Natural killer cell treated with Interleukin-12 subunit alpha and Interleukin-12 subunit beta and Interleukin-15 and Interleukin-18, amount 100 ng/mL, for 72 hours (primary cell): ENCODE measurements around the gene ZFAND5. TPM values are rescaled to one million over a fixed set of nuclear protein-coding genes. Genes with fewer than 3 reads are reported as not detected.

Source experiments
- ATAC-seq, 2 donors: fragments of 150-1000 bp; cut with Tn5 transposase in 1 of 2; sonication (Bioruptor Pico), chemical (Tn5 transposase) in 1 of 2; 2 replicates each; pipeline ENCODE4 v1.10.0; 2021
- DNase-seq: peaks from one replicate; pipeline ENCODE4 v3.0.0; 2022; ENCODE audit warnings: low spot score
- H3K27ac Mint-ChIP-seq, 2 donors: 1 replicate in 1 of 2; 2 replicates in 1 of 2; pipeline ENCODE4 v1.8.0; 2022; ENCODE audit warnings: mixed read lengths in 2 of 2, mild to moderate bottlenecking in 1 of 2, moderate library complexity in 1 of 2
- H3K27me3 Mint-ChIP-seq, 2 donors: 1 replicate in 1 of 2; 2 replicates in 1 of 2; pipeline ENCODE4 v1.8.0; 2022; ENCODE audit warnings: mixed read lengths in 2 of 2
- H3K36me3 Mint-ChIP-seq: one replicate; pipeline ENCODE4 v1.8.0; 2022; ENCODE audit warnings: mixed read lengths
- H3K4me1 Mint-ChIP-seq, 2 donors: 1 replicate in 1 of 2; 2 replicates in 1 of 2; pipeline ENCODE4 v1.8.0; 2022; ENCODE audit warnings: low read depth in 2 of 2, mixed read lengths in 2 of 2, mild to moderate bottlenecking in 1 of 2
- H3K4me3 Mint-ChIP-seq: one replicate; pipeline ENCODE4 v1.8.0; 2022; ENCODE audit warnings: mixed read lengths
- H3K9me3 Mint-ChIP-seq: 2 replicates; pipeline ENCODE4 v1.8.0; 2022; ENCODE audit warnings: mixed read lengths
- total RNA-seq, 2 donors: library from RNA; stranded (reverse); gene quantifications; one replicate each; pipeline ENCODE4 v1.2.3, GENCODE V29; 2022

The ZFAND5 gene
- total RNA-seq, 2 donors from 2014 or later, result 102 to 115 TPM

DNA sequence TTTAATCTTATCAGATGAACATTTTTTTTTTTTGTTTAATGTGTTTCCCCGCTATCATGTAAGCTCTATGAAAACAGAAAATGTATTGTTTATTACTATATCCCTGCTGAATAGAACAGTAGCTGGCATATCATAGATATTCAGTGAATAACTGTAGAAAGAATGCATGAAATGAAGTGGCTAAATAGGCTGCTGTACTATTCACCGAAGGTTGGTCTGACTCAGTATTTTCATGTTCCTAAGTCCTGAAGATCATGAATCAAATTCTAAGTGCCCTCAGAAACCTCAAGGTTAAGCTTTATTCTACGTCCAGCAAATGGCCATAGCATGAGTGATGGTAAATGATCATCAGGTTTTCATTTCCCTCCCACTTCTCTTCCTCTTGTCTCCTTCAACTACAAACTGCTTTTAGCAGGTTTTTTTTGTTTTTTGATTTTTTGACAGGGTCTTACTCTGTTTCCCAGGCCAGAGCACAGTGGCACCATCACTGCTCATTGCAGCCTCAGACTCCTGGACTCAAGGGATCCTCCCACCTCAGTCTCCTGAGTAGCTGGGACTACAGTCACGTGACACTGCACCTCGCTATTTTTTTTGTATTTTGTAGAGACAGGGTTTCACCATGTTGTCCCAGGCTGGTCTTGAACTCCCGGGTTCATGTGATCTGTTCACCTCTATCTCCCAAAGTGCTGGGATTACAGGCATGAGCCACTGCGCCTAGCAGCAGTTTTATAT, 19.1 kb upstream of the ZFAND5 start:
- Mint-ChIP-seq H3K4me1 (peaks cover 0 to 5% of the 10 kb centered on the region in 2 donors), H3K36me3 (no peaks in the 10 kb centered on the region), H3K9me3 (no peaks in the 10 kb centered on the region), H3K27me3 (peaks cover 0 to 10% of the 10 kb centered on the region in 2 donors), H3K4me3 (no peak overlapping the region), H3K27ac (no peak overlapping the region)
- ATAC-seq (no peak), DNase-seq (no peak)

DNA sequence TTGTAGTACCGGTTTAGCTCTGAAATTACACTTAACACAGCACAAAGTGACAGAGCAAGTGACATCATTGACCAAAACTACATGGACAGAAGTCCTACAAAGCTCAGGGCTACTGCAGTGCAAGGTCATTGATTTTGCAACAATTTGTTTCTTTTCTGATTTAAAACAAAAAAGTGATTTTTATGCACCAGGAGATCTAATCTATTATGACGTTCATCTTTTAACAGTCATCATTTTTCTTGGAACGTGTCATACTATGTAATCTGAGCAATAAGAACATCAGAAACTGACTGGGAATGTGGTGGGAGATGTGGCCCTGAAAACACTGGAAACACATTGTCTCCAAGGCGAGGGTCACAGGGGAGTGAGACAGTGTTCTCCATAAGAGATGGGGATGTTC, 17.4 kb upstream of the ZFAND5 start:
- Mint-ChIP-seq H3K9me3 (no peaks in the 10 kb centered on the region), H3K4me3 (no peak overlapping the region), H3K27me3 (peaks cover 0 to 12% of the 10 kb centered on the region in 2 donors), H3K36me3 (no peaks in the 10 kb centered on the region), H3K27ac (no peak overlapping the region), H3K4me1 (no peaks in the 10 kb centered on the region)
- no peak for ATAC-seq
- DNase-seq, result no peak

DNA sequence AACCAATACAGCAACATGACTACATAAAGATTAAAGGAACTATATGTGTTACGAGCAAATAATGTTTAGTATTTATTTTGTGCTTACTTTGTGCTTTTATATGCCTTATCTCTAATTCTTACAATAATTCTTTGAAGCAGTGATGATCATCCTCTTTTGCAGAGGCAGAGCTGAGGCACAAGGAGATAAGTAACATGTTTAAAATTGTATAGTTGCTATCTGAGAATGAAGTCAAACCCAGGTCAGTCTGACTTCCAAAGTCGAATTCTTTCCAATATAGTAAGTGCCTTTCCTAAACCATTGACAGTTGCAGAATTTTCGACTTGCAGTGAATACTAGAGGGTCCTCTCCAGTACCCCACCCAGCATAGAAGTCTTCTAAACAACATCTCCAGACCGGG, 12.0 kb upstream of the ZFAND5 start:
- H3K27ac Mint-ChIP-seq, result no peak overlapping the region
- H3K36me3 Mint-ChIP-seq, result no peaks in the 10 kb centered on the region
- DNase-seq (no peak), ATAC-seq (no peak)
- H3K4me1 Mint-ChIP-seq, result no peaks in the 10 kb centered on the region
- H3K9me3 Mint-ChIP-seq, result no peaks in the 10 kb centered on the region
- peaks cover 0 to 11% of the 10 kb centered on the region in 2 donors for H3K27me3 Mint-ChIP-seq
- no peak overlapping the region for H3K4me3 Mint-ChIP-seq

DNA sequence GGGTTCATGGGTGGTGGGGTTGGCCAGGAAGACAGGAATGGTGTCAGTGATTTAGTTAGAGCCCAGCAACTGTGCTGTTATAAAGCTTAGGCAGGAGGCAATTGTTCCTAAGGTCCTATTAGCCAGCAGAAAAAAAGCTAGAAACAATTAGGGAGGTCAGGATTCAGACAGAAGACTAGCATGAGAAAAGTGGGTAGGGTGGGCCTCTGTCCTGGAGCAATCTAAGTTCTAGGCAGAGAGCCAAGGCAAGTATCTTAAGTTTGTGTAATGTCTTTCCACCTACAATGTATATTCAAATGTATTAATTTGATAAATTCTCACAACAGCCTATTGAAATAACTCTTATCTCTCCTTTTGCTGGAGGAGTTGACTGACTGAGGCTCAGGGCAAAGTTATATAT, 6.1 kb upstream of the ZFAND5 start:
- no peaks in the 10 kb centered on the region for H3K9me3 Mint-ChIP-seq
- H3K4me1 Mint-ChIP-seq, result peaks cover 0 to under 1% of the 10 kb centered on the region in 2 donors
- peaks cover 0 to 5% of the 10 kb centered on the region in 2 donors for H3K27me3 Mint-ChIP-seq
- DNase-seq (no peak), ATAC-seq (no peak)
- H3K4me3 Mint-ChIP-seq, result no peak overlapping the region
- H3K36me3 Mint-ChIP-seq, result no peaks in the 10 kb centered on the region
- H3K27ac Mint-ChIP-seq, result no peak overlapping the region

DNA sequence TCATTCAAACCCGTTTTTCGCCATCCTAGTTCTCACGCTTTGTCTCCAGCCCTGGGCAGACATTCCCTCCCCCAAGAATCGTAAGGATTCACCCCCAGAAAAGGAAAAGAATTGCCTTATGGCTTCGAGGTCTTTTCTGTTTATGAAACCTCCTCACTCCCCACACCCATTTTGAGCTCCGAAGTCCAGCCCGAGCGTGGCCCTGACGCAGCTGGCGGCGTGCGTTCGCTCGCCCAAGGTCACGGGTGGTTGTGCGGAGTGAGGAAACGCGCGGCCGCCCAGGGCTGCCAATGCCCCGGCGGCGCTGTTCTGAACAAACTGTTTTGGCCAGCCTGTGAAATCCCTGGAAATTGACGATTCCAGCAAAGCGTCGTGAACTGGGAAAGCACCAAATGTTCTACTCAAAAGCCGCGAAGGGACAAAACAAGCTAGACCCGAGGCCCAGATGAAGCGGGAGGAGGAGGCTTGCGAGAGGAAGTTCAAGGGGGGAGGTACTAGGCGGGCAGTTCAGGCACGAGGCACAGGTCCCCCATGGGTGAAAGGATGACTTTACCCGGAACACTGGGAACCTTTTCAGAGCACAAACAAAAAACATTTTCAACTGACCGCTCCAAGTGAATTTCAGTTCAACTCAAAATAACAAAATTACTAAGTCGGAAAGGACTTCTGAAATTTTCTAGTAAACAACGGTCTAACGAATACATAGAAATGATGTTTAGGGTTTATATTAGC, 683 bp upstream of the ZFAND5 start:
- H3K4me1 Mint-ChIP-seq, result peaks cover 26 to 35% of the 10 kb centered on the region in 2 donors
- peak overlapping the region; percentile 99 for H3K27ac Mint-ChIP-seq
- H3K36me3 Mint-ChIP-seq, result peaks cover 5% of the 10 kb centered on the region
- peak; percentile 70 for DNase-seq
- peak overlapping the region; percentile 86 for H3K4me3 Mint-ChIP-seq
- ATAC-seq, result peak; percentile 56 to 60
- no peaks in the 10 kb centered on the region for H3K9me3 Mint-ChIP-seq
- H3K27me3 Mint-ChIP-seq, result no peaks in the 10 kb centered on the region

DNA sequence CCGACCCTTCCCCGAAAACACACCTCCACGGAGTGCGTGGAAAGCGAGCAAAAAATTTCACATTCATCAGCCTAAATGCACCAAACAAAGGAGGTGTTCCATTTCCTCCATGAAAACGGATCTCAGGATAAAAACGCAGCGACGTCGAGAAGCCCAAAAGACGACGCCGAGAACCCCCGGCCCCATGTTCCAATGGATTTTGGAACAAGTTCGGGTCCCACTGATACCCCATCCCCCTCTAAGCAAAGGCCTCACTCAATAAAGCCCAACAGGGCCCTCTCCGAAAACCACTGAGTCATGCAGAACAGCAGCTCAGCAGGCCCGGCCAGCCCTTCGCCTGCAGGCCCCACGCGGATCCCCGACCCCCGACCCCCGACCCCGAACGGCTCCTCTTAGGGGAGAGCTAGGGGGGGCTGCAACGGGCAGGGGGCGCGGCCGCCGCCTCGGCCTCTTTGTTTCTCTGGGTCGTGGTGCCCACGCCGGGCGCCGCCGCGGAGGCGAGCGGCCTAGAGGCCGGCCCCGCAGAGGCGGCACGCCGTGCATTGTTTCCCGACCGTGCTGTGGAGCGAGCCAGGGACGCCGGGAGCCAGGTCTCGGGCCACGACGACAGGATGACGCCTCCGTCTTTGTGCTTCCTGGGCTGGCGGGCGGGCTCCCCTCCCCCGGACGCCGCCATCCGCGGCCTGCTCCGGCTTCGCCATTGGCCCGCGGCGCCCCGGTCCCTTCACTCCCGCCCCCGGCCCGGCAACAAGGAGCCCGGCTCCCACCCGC, 915 bp downstream of the ZFAND5 start:
- no peaks in the 10 kb centered on the region for H3K9me3 Mint-ChIP-seq
- peaks cover 16% of the 10 kb centered on the region for H3K36me3 Mint-ChIP-seq
- no peaks in the 10 kb centered on the region for H3K27me3 Mint-ChIP-seq
- peak overlapping the region; percentile 86 for H3K4me3 Mint-ChIP-seq
- peaks cover 29 to 44% of the 10 kb centered on the region in 2 donors for H3K4me1 Mint-ChIP-seq
- peak; percentile 71 to 72 for ATAC-seq
- DNase-seq, result peak; percentile 79
- peak overlapping the region; percentile 74 to 95 for H3K27ac Mint-ChIP-seq

DNA sequence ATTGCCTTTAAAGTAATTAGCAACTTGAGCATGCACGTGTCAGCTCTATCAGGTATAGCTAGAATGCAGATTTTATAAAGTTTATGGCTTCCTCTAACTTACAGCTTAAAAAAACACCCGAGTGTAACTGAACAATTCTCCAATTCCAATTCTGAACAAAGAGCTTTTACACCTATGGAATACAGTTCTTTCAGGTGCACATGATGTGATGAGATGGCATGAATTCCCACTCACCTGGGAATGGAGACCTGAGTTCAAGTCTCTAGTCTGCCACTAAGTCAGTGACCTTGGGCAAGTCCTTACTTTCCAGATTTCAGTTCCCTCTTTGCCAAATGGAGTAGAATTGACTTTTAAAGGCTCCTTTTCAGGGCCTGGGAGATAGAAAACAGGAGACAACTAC, 1.8 kb downstream of the ZFAND5 start:
- DNase-seq (no peak), ATAC-seq (no peak)
- H3K36me3 Mint-ChIP-seq, result peaks cover 21% of the 10 kb centered on the region
- peak overlapping the region; percentile 74 to 95 for H3K27ac Mint-ChIP-seq
- H3K4me3 Mint-ChIP-seq, result peak overlapping the region; percentile 86
- H3K4me1 Mint-ChIP-seq, result peaks cover 32 to 52% of the 10 kb centered on the region in 2 donors
- H3K9me3 Mint-ChIP-seq, result no peaks in the 10 kb centered on the region
- no peaks in the 10 kb centered on the region for H3K27me3 Mint-ChIP-seq

DNA sequence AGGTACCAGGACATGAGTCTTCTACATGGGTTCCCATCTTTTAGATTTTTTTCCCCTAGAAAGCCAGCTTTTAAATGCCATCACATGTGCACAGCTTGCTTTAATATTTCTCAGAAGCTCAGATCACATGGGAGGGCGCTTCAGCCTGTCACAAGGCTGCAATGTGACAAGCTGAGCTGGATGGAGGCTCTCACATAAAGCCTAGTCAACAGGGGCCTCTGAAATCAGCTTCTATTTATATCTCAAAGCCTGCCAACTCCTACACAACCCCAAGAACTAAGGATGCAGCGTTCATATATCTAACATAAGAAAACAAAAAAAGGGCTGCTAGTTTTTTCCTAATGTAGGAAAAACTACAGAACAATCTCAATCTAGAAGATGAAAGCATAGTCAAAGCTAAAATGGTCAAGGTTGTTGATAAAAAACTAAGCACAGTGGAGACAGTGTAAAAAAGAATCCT, 2.3 kb downstream of the ZFAND5 start:
- Mint-ChIP-seq H3K27me3 (no peaks in the 10 kb centered on the region), H3K27ac (peak overlapping the region; percentile 74 to 95), H3K4me1 (peaks cover 35 to 57% of the 10 kb centered on the region in 2 donors), H3K9me3 (no peaks in the 10 kb centered on the region), H3K4me3 (peak overlapping the region; percentile 86), H3K36me3 (peaks cover 26% of the 10 kb centered on the region)
- no peak for DNase-seq
- no peak for ATAC-seq

DNA sequence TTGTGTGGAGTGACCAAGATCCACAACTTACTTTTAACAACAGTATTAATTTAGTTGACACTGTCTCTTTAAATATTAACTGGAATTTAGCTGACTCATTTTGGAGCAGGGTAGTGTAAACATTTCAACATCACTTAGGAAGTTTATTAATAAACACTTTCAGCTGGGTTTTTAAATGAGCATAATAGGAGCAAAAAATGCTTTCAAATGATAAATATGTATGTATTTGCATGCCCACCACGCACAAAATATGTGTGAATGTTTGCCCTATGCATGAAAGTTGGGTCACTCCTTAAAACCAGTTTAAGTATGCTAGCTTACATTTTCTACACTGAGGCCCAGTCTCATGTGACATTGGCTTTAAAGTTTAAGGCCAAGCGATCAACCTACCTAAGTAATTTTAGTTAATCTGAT, 2.9 kb downstream of the ZFAND5 start:
- Mint-ChIP-seq H3K4me1 (peaks cover 40 to 63% of the 10 kb centered on the region in 2 donors), H3K27ac (peak overlapping the region; percentile 74 to 95), H3K27me3 (no peaks in the 10 kb centered on the region), H3K4me3 (peak overlapping the region; percentile 86), H3K9me3 (no peaks in the 10 kb centered on the region), H3K36me3 (peaks cover 29% of the 10 kb centered on the region)
- no peak for DNase-seq
- no peak for ATAC-seq

DNA sequence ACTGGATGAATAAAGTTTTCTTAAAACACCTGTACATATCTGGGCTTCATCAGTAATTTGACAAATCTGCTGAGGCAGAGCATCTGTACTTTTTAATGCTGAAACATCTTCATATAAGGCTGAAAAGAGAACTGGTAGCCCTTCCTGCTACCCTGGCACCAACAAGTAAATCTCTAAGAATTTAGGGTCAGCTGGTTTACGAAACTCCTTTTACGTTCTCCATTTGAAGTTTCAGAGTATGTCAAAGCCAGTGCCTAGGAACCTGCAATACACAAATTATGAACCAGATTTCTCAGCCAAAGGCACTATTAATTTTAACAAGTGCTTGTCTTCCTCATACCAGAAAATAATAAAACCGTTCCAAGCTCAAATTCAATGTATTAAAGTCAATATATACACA, 3.8 kb downstream of the ZFAND5 start:
- H3K4me1 Mint-ChIP-seq, result peaks cover 48 to 71% of the 10 kb centered on the region in 2 donors
- peak overlapping the region; percentile 86 for H3K4me3 Mint-ChIP-seq
- ATAC-seq (no peak), DNase-seq (no peak)
- no peaks in the 10 kb centered on the region for H3K9me3 Mint-ChIP-seq
- H3K27ac Mint-ChIP-seq, result peak overlapping the region in 1 of 2 donors; percentile 51
- no peaks in the 10 kb centered on the region for H3K27me3 Mint-ChIP-seq
- peaks cover 38% of the 10 kb centered on the region for H3K36me3 Mint-ChIP-seq

DNA sequence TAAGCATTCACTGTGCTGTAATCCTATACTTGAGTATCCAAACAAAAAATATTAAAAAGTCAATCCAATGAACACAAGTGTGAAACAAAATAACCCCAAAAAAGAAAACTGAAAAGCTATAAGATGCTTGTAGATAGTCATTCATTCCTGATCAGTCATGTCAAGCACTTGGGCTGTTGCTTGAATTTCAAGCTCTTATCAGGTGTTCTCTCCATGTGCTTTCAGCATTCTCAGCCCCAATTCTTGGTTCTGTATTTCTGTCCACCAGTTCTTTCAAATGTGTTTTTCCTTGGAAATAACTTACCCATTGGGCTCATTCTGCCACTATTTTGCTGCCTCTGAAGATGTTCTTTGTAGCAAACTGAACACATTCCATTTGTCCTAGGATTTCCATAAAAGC, 4.7 kb downstream of the ZFAND5 start:
- no peak for DNase-seq
- Mint-ChIP-seq H3K9me3 (no peaks in the 10 kb centered on the region), H3K27ac (peak overlapping the region in 1 of 2 donors; percentile 50), H3K4me1 (peaks cover 48 to 71% of the 10 kb centered on the region in 2 donors), H3K27me3 (no peaks in the 10 kb centered on the region), H3K36me3 (peaks cover 47% of the 10 kb centered on the region), H3K4me3 (no peak overlapping the region)
- ATAC-seq, result no peak

DNA sequence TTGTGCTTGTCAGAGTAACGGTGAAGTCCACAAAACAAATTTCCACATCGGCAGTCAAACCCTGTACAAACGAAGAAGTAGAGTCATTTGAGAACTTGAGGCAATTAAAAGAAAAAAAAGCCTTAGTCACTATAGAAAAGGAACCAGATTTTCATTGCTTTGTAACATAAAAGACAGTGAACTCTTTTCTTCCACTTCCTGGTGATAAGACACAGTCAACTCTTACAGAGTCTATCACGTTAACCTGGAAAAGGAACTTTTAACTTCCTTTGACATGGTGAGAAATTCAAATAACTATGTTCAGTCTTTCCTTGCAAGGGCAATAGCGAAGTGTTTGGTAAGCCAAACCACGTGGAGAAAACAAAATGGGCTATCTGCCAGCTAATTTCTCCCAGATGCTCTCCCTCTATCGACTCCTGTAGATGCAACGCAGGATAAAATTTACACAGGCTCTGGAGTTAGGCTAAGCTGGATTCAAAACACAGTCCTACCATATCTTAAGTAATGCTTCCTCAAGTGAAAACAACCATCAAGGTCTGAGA, 8.9 kb downstream of the ZFAND5 start:
- Mint-ChIP-seq H3K27ac (peak overlapping the region; percentile 38 to 61), H3K4me3 (no peak overlapping the region), H3K4me1 (peaks cover 41 to 52% of the 10 kb centered on the region in 2 donors), H3K27me3 (no peaks in the 10 kb centered on the region), H3K36me3 (peaks cover 55% of the 10 kb centered on the region), H3K9me3 (no peaks in the 10 kb centered on the region)
- ATAC-seq, result no peak
- DNase-seq, result no peak

DNA sequence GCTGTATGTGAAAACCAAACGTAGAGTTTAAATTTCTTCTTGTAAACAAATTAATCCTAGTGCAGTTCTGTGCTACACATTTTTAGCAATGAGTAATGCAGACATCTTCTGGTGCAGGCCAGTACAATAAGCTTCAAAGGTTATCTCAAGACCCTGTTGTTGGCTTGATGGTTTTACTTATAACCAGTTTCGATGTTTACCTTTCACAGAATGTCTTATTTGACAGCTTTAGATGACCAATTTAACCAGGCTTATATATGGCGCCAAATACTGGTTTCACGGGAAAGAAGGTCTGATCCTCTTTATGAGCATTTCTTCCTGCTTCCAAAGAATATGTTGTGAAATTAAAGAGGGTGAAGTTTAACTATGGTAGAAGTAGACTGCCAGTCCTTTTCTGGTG, 9.9 kb downstream of the ZFAND5 start:
- Mint-ChIP-seq H3K27ac (peak overlapping the region in 1 of 2 donors; percentile 61), H3K36me3 (peaks cover 51% of the 10 kb centered on the region), H3K4me1 (peaks cover 41 to 45% of the 10 kb centered on the region in 2 donors), H3K27me3 (no peaks in the 10 kb centered on the region), H3K9me3 (no peaks in the 10 kb centered on the region), H3K4me3 (no peak overlapping the region)
- no peak for DNase-seq
- no peak for ATAC-seq
